Uterus (tissue), 2 donors: ENCODE data around the gene TMEM229A.

Source experiments
- CTCF ChIP-seq, 4 experiments: fragments of 200-600 bp in 2 of 4; fragments of 450-650 bp in 2 of 4; sonication (generic) in 2 of 4; IDR thresholded peaks; one replicate each; pipeline ENCODE4 v1.5.1; 2016 to 2019; ENCODE audit warnings: antibody characterized with exemption in 4 of 4, mild to moderate bottlenecking in 2 of 4, moderate library complexity in 1 of 4
- POLR2A ChIP-seq, 2 donors: fragments of 450-650 bp; IDR thresholded peaks; one replicate each; pipeline ENCODE4 v1.6.1; 2016; ENCODE audit warnings: antibody characterized with exemption in 2 of 2, mild to moderate bottlenecking in 1 of 2, moderate library complexity in 1 of 2

GRCh38 chr7:124058515-124058914 lies 25.6 kb upstream of the TMEM229A start:
- TF ChIP-seq POLR2A (IDR thresholded peaks at IDR 0.05) (no peak), CTCF (IDR thresholded peaks at IDR 0.05) (no peak)
